Activated CD8-positive, alpha-beta memory T cell treated with anti-CD3 and anti-CD28 coated beads, Interleukin-2, amount 10 ng/mL, durations not matched to agents 7 days and 5 days (primary cell): ENCODE data around the gene LPIN1. TPM values are rescaled to one million over a fixed set of nuclear protein-coding genes. Genes with fewer than 3 reads are reported as not detected.
"Not testable (repeated sequence)": the region's sequence is repeated elsewhere in the genome, so short reads cannot be mapped to it uniquely, and the experiment has no call there.

Source experiments
- ATAC-seq: fragments of 150-1000 bp; cut with Tn5 transposase; one replicate; pipeline ENCODE4 v1.10.0; 2021; ENCODE audit warnings: moderate library complexity
- CTCF ChIA-PET: fragments of 350-600 bp; sonication (Branson Sonifier 250); formaldehyde crosslinking; loops from one replicate; lab custom pipeline; 2021; ENCODE audit warnings: antibody characterized with exemption; lab: Charles Lee
- DNase-seq: peaks from one replicate; pipeline ENCODE4 v3.0.0-alpha.2; 2020
- H3K27ac Mint-ChIP-seq: one replicate; pipeline ENCODE4 v1.8.0; 2021; ENCODE audit warnings: mild to moderate bottlenecking, mixed read lengths
- H3K27me3 Mint-ChIP-seq: one replicate; pipeline ENCODE4 v1.8.0; 2021; ENCODE audit warnings: mixed read lengths
- H3K36me3 Mint-ChIP-seq: one replicate; pipeline ENCODE4 v1.8.0; 2021; ENCODE audit warnings: mild to moderate bottlenecking, mixed read lengths
- H3K4me1 Mint-ChIP-seq: one replicate; pipeline ENCODE4 v1.8.0; 2021; ENCODE audit warnings: mixed read lengths
- H3K4me3 Mint-ChIP-seq: one replicate; pipeline ENCODE4 v1.8.0; 2021; ENCODE audit warnings: mild to moderate bottlenecking, moderate library complexity, mixed read lengths
- H3K9me3 Mint-ChIP-seq: one replicate; pipeline ENCODE4 v1.8.0; 2022; ENCODE audit warnings: low read depth, mixed read lengths
- total RNA-seq, 2 experiments: library from RNA; stranded (reverse); gene quantifications; one replicate each; pipeline ENCODE4 v1.2.3, GENCODE V29; 2021

The LPIN1 gene
- total RNA-seq, 2 experiments from 2014 or later = 57.1 to 76.4 TPM

GRCh38 chr2:11837875-11838734 lies 91.7 kb downstream of the LPIN1 start:
- H3K4me3 Mint-ChIP-seq = no peak overlapping the region
- no peaks in the 10 kb centered on the region for H3K4me1 Mint-ChIP-seq
- CTCF ChIA-PET = no interaction called here
- H3K9me3 Mint-ChIP-seq = peaks cover 2% of the 10 kb centered on the region
- DNase-seq (no peak), ATAC-seq (no peak)
- H3K36me3 Mint-ChIP-seq = no peaks in the 10 kb centered on the region
- no peak overlapping the region for H3K27ac Mint-ChIP-seq
- H3K27me3 Mint-ChIP-seq = peaks cover 65% of the 10 kb centered on the region

GRCh38 chr2:11839916-11840315 lies 93.5 kb downstream of the LPIN1 start:
- CTCF ChIA-PET = no interaction called here
- ATAC-seq (no peak), DNase-seq (no peak)
- Mint-ChIP-seq H3K36me3 (no peaks in the 10 kb centered on the region), H3K4me1 (no peaks in the 10 kb centered on the region), H3K4me3 (no peak overlapping the region), H3K9me3 (no peaks in the 10 kb centered on the region), H3K27me3 (peaks cover 51% of the 10 kb centered on the region), H3K27ac (no peak overlapping the region)

- Mint-ChIP-seq H3K36me3 (no peaks in the 10 kb centered on the region), H3K9me3 (peaks cover 1% of the 10 kb centered on the region), H3K27me3 (peaks cover 31% of the 10 kb centered on the region), H3K4me1 (no peaks in the 10 kb centered on the region), H3K27ac (no peak overlapping the region), H3K4me3 (no peak overlapping the region)
- DNase-seq (no peak), ATAC-seq (no peak)
- CTCF ChIA-PET = no interaction called here
Observed at GRCh38 chr2:11842336-11842735, 95.9 kb downstream of the LPIN1 start.

- CTCF ChIA-PET, H3K9me3 Mint-ChIP-seq, H3K36me3 Mint-ChIP-seq, H3K4me1 Mint-ChIP-seq, DNase-seq, H3K4me3 Mint-ChIP-seq, H3K27ac Mint-ChIP-seq, ATAC-seq: not testable (repeated sequence)
- H3K27me3 Mint-ChIP-seq = peaks cover 26% of the 10 kb centered on the region
Observed at GRCh38 chr2:11844798-11845197, 98.4 kb downstream of the LPIN1 start.

DNA sequence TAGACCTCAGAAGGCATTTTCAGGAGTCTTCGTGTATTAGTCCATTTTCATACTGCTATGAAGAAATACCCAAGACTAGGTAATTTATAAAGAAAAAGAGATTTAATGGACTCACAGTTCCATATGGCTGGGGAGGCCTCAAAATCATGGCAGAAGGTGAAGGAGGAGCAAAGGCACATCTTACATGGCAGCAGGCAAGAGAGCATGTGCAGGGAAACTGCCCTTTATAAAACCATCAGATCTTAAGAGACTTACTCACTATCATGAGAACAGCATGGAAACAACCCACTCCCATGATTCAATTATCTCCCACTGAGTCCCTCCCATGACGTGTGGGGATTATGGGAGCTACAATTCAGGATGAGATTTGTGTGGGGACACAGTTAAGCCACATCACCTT lies 101.5 kb downstream of the LPIN1 start:
- DNase-seq, H3K4me3 Mint-ChIP-seq, H3K4me1 Mint-ChIP-seq, H3K36me3 Mint-ChIP-seq, H3K9me3 Mint-ChIP-seq, CTCF ChIA-PET, ATAC-seq, H3K27ac Mint-ChIP-seq: not testable (repeated sequence)
- peaks cover 17% of the 10 kb centered on the region for H3K27me3 Mint-ChIP-seq

- DNase-seq (no peak), ATAC-seq (no peak)
- Mint-ChIP-seq H3K27ac (no peak overlapping the region), H3K4me1 (no peaks in the 10 kb centered on the region), H3K9me3 (peaks cover 8% of the 10 kb centered on the region), H3K4me3 (no peak overlapping the region), H3K36me3 (peaks cover 2% of the 10 kb centered on the region), H3K27me3 (peaks cover 12% of the 10 kb centered on the region)
- CTCF ChIA-PET = no interaction called here
Observed at GRCh38 chr2:11850082-11850481, 103.7 kb downstream of the LPIN1 start.

- no peak for ATAC-seq
- Mint-ChIP-seq H3K27me3 (peaks cover 7% of the 10 kb centered on the region), H3K27ac (no peak overlapping the region), H3K9me3 (peaks cover 6% of the 10 kb centered on the region), H3K4me1 (no peaks in the 10 kb centered on the region), H3K36me3 (peaks cover 2% of the 10 kb centered on the region), H3K4me3 (no peak overlapping the region)
- no peak for DNase-seq
- CTCF ChIA-PET = no interaction called here
Observed at GRCh38 chr2:11852526-11853196, 106.2 kb downstream of the LPIN1 start.

DNA sequence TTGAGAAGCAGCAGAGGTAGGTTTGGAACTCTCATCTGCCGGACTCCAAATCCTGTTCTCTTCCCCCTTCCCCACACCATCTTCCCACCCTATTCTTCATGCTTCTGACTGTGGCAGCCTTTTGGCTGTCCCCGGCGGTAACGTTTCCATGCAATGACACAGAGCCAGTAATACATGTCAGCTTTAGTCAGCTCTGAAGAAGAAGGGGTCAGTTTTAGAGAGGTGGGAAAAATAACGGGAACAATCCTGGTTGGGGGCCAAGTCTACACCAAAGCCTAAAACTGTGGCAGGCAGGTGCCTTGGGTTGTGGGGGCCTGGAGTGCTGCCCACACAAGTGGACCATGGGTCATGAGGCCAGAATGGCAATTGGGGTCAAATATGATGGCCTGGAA lies 106.8 kb downstream of the LPIN1 start:
- ATAC-seq = no peak
- peaks cover 4% of the 10 kb centered on the region for H3K27me3 Mint-ChIP-seq
- H3K36me3 Mint-ChIP-seq = no peaks in the 10 kb centered on the region
- CTCF ChIA-PET = no interaction called here
- H3K27ac Mint-ChIP-seq = no peak overlapping the region
- H3K4me3 Mint-ChIP-seq = no peak overlapping the region
- no peak for DNase-seq
- no peaks in the 10 kb centered on the region for H3K4me1 Mint-ChIP-seq
- peaks cover under 1% of the 10 kb centered on the region for H3K9me3 Mint-ChIP-seq

DNA sequence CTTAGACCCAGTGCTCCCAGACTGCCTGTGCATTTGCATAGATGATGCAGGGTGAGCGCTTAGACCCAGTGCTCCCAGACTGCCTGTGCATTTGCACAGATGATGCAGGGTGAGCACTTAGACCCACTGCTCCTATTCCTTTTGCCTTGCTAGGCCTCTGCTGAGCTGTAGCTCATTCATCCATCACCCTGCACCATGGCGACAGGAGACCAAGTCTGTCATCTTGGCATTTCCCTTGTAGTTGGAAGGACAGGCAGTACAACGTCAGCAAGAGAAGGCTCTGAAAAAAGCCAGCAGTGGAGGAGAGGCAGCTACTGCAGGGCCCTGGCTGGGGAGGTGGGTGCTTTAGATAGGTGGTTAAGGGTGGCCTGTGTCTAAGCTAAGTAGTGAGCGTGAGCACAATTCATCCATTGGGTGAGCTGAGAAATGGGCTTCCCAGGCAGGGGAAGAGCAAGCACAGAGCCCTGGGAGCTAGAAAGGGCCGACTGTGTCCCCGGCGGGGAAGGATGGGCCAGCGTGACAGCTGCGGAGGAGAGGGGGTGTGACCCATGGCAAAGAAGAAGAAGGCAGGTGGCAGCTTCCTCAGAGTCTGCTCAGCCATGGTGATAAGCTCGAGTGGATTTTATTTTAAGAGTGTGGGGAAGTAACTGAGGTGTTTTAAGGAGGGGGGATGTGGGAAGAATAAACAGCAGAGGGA lies 108.8 kb downstream of the LPIN1 start:
- H3K27me3 Mint-ChIP-seq = peaks cover 4% of the 10 kb centered on the region
- no peak overlapping the region for H3K4me3 Mint-ChIP-seq
- DNase-seq = no peak
- H3K9me3 Mint-ChIP-seq = no peaks in the 10 kb centered on the region
- no peak for ATAC-seq
- H3K27ac Mint-ChIP-seq = no peak overlapping the region
- H3K4me1 Mint-ChIP-seq = no peaks in the 10 kb centered on the region
- no peaks in the 10 kb centered on the region for H3K36me3 Mint-ChIP-seq
- CTCF ChIA-PET = no interaction called here

- Mint-ChIP-seq H3K27me3 (peaks cover 4% of the 10 kb centered on the region), H3K36me3 (no peaks in the 10 kb centered on the region), H3K4me3 (no peak overlapping the region), H3K4me1 (no peaks in the 10 kb centered on the region), H3K9me3 (no peaks in the 10 kb centered on the region), H3K27ac (no peak overlapping the region)
- CTCF ChIA-PET = no interaction called here
- DNase-seq (no peak), ATAC-seq (no peak)
Observed at GRCh38 chr2:11856095-11856494, 109.7 kb downstream of the LPIN1 start.

DNA sequence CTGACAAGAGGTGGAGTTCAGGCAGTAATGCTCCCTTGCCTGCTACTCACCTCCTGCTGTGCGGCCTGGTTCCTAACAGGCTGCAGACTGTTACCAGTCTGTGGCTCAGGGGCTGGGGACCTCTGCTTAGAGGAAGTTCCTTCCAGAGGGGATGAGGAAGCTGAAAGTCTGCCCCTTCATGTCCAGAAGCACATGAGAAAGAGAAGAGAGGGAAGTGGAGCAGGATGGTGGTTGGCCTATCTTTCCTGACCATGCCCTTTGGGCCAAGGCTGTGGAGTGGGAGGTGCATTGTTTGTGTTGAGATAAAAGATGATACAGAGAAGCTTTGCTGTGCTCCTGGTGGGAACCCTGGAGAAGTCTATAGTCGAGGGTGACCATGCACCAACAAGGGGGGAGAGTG lies 112.5 kb downstream of the LPIN1 start:
- Mint-ChIP-seq H3K27ac (no peak overlapping the region), H3K4me1 (peaks cover 11% of the 10 kb centered on the region), H3K4me3 (no peak overlapping the region), H3K27me3 (peaks cover 8% of the 10 kb centered on the region), H3K9me3 (no peaks in the 10 kb centered on the region), H3K36me3 (no peaks in the 10 kb centered on the region)
- CTCF ChIA-PET = no interaction called here
- ATAC-seq = no peak
- peak; percentile 14 for DNase-seq

GRCh38 chr2:11859975-11860374 lies 113.5 kb downstream of the LPIN1 start:
- H3K27ac Mint-ChIP-seq, CTCF ChIA-PET: not testable (repeated sequence)
- H3K4me1 Mint-ChIP-seq = peaks cover 13% of the 10 kb centered on the region

GRCh38 chr2:11861044-11861443 lies 114.6 kb downstream of the LPIN1 start:
- ATAC-seq = no peak
- no peak overlapping the region for H3K27ac Mint-ChIP-seq

More at GRCh38 chr2:11859975-11860374, 113.5 kb downstream of the LPIN1 start:
- not testable (repeated sequence) for H3K9me3 Mint-ChIP-seq, ATAC-seq, H3K36me3 Mint-ChIP-seq, H3K27me3 Mint-ChIP-seq, H3K4me3 Mint-ChIP-seq, DNase-seq

More at GRCh38 chr2:11861044-11861443, 114.6 kb downstream of the LPIN1 start:
- no peak for DNase-seq
- H3K27me3 Mint-ChIP-seq = peaks cover 8% of the 10 kb centered on the region
- no peaks in the 10 kb centered on the region for H3K36me3 Mint-ChIP-seq
- peaks cover 13% of the 10 kb centered on the region for H3K4me1 Mint-ChIP-seq
- CTCF ChIA-PET = no interaction called here
- H3K9me3 Mint-ChIP-seq = no peaks in the 10 kb centered on the region
- no peak overlapping the region for H3K4me3 Mint-ChIP-seq
